ENCODE data around the gene YRDC. TPM values are rescaled to one million over a fixed set of nuclear protein-coding genes. Genes with fewer than 3 reads are reported as not detected.
A peak's percentile ranks its signal among the peaks of the same experiment; 100 is the strongest.

The YRDC gene
- 10 to 100 TPM; 19.9 to 26.0 (median 21.1) TPM for total RNA-seq

GRCh38 chr1:37807555-37808368, at the start of gene YRDC, which contains the start of gene C1orf122:
YRDC (minus strand) TSS chr1:37808208; CDS start chr1:37808180, 28 bp downstream.
C1orf122 (plus strand) TSS chr1:37807790; CDS start chr1:37808405, 615 bp downstream.
- intact Hi-C loops (cut with DNase I), result loop anchor here (5.0 to 10.0 kb wide), 2 partner anchors 50 to 113 kb away; partner anchors contain the start of genes CDCA8 and MTF1
- 0 to 1% methylated on average over 5 to 14 of the region's 95 CpGs for WGBS, 2 donors
- H3K4me1 ChIP-seq, result peaks cover 6 to 58% (median 20%) of the 10 kb centered on the region in 3 donors
- TF ChIP-seq, protein P1, sequence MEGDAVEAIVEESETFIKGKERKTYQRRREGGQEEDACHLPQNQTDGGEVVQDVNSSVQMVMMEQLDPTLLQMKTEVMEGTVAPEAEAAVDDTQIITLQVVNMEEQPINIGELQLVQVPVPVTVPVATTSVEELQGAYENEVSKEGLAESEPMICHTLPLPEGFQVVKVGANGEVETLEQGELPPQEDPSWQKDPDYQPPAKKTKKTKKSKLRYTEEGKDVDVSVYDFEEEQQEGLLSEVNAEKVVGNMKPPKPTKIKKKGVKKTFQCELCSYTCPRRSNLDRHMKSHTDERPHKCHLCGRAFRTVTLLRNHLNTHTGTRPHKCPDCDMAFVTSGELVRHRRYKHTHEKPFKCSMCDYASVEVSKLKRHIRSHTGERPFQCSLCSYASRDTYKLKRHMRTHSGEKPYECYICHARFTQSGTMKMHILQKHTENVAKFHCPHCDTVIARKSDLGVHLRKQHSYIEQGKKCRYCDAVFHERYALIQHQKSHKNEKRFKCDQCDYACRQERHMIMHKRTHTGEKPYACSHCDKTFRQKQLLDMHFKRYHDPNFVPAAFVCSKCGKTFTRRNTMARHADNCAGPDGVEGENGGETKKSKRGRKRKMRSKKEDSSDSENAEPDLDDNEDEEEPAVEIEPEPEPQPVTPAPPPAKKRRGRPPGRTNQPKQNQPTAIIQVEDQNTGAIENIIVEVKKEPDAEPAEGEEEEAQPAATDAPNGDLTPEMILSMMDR (IDR thresholded peaks at IDR 0.05), result peak in 2 of 6 experiments; percentile 5 to 6
- peak in 2 of 4 donors; percentile 77 to 86 for TF ChIP-seq POLR2A (IDR thresholded peaks at IDR 0.05)
- DNase-seq, result peak; percentile 50
- no peaks in the 10 kb centered on the region for H3K27me3 ChIP-seq
- H3K4me3 ChIP-seq, result peak within 1 kb of the TSS; percentile 81 to 94 (median 90)
- H3K9me3 ChIP-seq, result no peaks in the 10 kb centered on the region
- peaks cover 28 to 61% (median 33%) of the 10 kb centered on the region in 3 donors for H3K36me3 ChIP-seq
- peak within 1 kb of the TSS; percentile 97 to 99 (median 98) for H3K27ac ChIP-seq

- Histone ChIP-seq H3K27me3 (no peaks in the 10 kb centered on the region), H3K27ac (no peak overlapping the region), H3K4me3 (no peak overlapping the region), H3K9me3 (no peaks in the 10 kb centered on the region), H3K36me3 (peaks cover 0 to 46% (median 0%) of the 10 kb centered on the region in 3 donors), H3K4me1 (peaks cover 10 to 95% (median 47%) of the 10 kb centered on the region in 3 donors)
- WGBS, 2 donors, result 87 to 93% methylated on average over 6 of the region's 6 CpGs
- TF ChIP-seq, protein P1 (IDR thresholded peaks at IDR 0.05), result no peak
- no peak for TF ChIP-seq POLR2A (IDR thresholded peaks at IDR 0.05)
- intact Hi-C loops (cut with DNase I), result no loop called here
- no peak for DNase-seq
These were observed 46.4 kb upstream of the YRDC start for GRCh38 chr1:37854406-37854805.

GRCh38 chr1:37853157-37853556, 45.1 kb upstream of the YRDC start:
- peaks cover 11 to 98% (median 41%) of the 10 kb centered on the region in 3 donors for H3K4me1 ChIP-seq
- intact Hi-C loops (cut with DNase I), result no loop called here
- H3K4me3 ChIP-seq, result no peak overlapping the region
- H3K9me3 ChIP-seq, result no peaks in the 10 kb centered on the region
- TF ChIP-seq POLR2A (IDR thresholded peaks at IDR 0.05), result no peak
- TF ChIP-seq, protein P1 (IDR thresholded peaks at IDR 0.05), result no peak
- no peak for DNase-seq
- peaks cover 0 to 46% (median 0%) of the 10 kb centered on the region in 3 donors for H3K36me3 ChIP-seq
- no peaks in the 10 kb centered on the region for H3K27me3 ChIP-seq
- H3K27ac ChIP-seq, result no peak overlapping the region

DNA sequence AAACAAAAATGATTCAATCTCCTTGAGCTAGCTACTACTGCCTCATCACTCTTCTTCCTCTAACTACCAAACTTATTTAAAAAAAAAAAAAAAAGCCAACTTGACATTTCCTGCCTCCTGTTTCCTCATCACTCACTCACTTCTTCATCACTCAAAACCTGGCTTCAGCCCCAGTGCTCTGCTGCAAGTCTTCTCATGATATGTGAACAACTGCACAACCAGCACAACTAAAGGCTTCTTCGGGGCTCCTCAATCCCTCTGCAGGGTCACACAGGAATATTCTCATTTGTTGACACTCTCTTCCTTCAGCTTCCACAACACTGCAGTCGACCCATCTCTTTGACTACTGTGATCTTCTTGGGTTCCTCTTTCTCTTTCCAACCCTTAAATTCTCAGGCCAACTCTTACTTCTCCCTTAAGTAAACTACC, 43.8 kb upstream of the YRDC start:
- H3K4me1 ChIP-seq, result peaks cover 11 to 94% (median 43%) of the 10 kb centered on the region in 3 donors
- TF ChIP-seq, protein P1 (IDR thresholded peaks at IDR 0.05), result no peak
- no peak for TF ChIP-seq POLR2A (IDR thresholded peaks at IDR 0.05)
- H3K27me3 ChIP-seq, result no peaks in the 10 kb centered on the region
- peaks cover 0 to 43% (median 0%) of the 10 kb centered on the region in 3 donors for H3K36me3 ChIP-seq
- no peaks in the 10 kb centered on the region for H3K9me3 ChIP-seq
- intact Hi-C loops (cut with DNase I), result no loop called here
- H3K4me3 ChIP-seq, result no peak overlapping the region
- DNase-seq, result no peak
- WGBS, 2 donors, result 60 to 62% methylated on average over 2 of the region's 2 CpGs
- H3K27ac ChIP-seq, result peak overlapping the region; percentile 37 to 80 (median 64)

GRCh38 chr1:37851262-37851661, 43.3 kb upstream of the YRDC start:
- Histone ChIP-seq H3K4me3 (no peak overlapping the region), H3K27me3 (no peaks in the 10 kb centered on the region), H3K27ac (peak overlapping the region; percentile 37 to 80 (median 64)), H3K36me3 (peaks cover 0 to 43% (median 0%) of the 10 kb centered on the region in 3 donors), H3K4me1 (peaks cover 11 to 94% (median 41%) of the 10 kb centered on the region in 3 donors), H3K9me3 (no peaks in the 10 kb centered on the region)
- DNase-seq, result no peak
- intact Hi-C loops (cut with DNase I), result no loop called here
- TF ChIP-seq, protein P1 (IDR thresholded peaks at IDR 0.05), result no peak
- TF ChIP-seq POLR2A (IDR thresholded peaks at IDR 0.05), result no peak

All from esophagus squamous epithelium (tissue), 5 donors.